ENCODE results near the gene RGN.
"Not testable (repeated sequence)": the region's sequence is repeated elsewhere in the genome, so short reads cannot be mapped to it uniquely, and the experiment has no call there.

RGN gene

DNA sequence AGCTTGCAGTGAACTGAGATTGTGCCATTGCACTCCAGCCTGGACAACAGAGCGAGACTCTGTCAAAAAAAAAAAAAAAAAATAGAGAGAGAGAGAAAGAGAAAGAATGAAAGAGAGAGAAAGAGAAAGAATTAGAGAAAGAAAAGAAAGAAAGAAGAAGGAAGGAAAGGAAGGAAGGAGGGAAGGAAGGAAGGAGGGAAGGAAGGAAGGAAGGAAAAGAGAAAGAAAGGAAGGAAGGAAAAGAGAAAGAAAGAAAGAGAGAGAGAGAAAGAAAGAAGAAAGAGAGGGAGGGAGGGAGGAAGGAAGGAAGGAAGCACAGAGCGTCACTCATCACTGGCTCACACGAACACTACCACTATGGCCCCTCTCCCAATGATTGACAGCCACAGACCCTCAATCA lies 46.2 kb downstream of the RGN start:
- DNase-seq (ENCODE audit: low spot score), result not testable (repeated sequence)

GRCh38 chrX:47129157-47129898 lies 51.1 kb downstream of the RGN start:
- peak; percentile 79 for DNase-seq (ENCODE audit: low spot score)

DNA sequence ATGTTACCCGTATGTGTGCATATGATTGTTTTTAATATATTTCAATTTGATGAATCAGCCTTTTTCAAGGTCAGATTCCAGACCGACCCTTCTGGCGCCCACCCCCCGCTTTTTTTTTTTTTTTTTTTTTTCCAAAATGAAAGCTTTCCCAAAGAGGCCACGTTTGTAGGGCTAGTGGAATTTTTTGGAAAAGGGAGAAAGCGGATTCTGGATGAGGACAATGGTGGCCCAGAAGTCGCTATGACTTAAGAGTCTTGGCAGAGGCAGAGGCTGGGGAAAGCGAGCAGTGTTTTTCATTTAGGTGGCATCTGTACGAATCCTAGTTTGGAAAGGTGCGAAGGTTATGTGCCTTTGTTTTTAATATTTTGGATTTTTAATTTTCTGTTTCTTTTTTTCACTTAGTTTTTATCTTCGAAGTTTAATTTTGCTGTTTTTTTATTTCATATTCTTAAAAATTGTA lies 51.7 kb downstream of the RGN start:
- DNase-seq (ENCODE audit: low spot score), result no peak

DNA sequence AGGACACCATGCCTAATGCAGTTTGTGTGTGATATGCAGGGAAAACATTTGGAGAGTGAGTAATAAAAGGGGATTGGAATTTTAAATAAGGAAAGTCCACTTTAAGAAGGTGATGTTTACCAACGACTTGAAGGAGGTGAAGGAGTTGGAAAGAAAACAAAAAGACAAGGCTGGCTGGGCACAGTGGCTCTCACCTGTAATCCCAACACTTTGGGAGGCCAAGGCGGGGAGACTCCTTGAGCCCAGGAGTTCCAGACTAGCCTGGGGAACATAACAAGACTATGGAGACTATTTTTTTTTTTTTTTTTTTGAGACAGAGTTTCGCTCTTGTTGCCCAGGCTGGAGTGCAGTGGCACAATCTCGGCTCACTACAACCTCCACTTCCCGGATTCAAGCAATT lies 55.2 kb downstream of the RGN start:
- DNase-seq (ENCODE audit: low spot score), result no peak

DNA sequence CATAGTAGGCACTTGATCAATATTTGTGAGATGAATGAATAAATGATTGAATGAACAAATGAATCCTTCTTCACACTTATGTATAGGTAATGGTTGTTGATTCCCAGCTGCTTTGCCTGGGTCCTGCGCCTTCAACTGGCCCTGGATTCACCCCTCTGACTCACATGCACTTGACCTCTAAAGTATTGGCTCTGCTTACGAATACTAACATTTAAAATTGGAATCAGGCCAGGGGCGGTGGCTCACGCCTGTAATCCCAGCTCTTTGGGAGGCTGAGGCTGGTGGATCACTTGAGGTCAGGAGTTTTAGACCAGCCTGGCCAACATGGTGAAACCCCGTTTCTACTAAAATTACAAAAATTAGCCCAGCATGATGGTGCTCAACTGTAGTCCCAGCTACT lies 57.4 kb downstream of the RGN start:
- not testable (repeated sequence) for DNase-seq (ENCODE audit: low spot score)

- no peak for DNase-seq (ENCODE audit: low spot score)
Measured at GRCh38 chrX:47138171-47138570, 59.9 kb downstream of the RGN start.

All from kidney capillary endothelial cell (primary cell).